ENCODE results near the gene GAL3ST1. TPM values are rescaled to one million over a fixed set of nuclear protein-coding genes. Genes with fewer than 3 reads are reported as not detected.
"Not testable (repeated sequence)": the region's sequence is repeated elsewhere in the genome, so short reads cannot be mapped to it uniquely, and the experiment has no call there.

Gene GAL3ST1
- total RNA-seq, 1 donor from 2014 or later: 102 TPM

DNA sequence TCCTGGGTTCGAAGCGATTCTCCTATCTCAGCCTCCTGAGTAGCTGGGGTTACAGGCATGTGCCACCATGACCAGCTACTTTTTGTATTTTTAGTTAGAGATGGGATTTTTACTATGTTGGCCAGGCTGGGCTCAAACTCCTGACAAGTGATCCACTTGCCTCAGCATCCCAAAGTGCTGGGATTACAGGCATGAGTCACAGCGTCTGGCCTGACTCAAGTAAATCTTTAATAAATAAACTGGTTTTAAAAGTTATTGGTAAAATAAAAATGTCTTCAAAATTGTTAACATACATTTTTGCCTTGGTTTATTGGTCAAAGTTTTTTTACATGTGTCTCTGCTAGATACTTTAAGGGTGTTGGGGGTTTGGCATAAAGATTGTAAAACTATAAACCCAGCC is 24.5 kb upstream of the GAL3ST1 start:
- DNase-seq (ENCODE audit: low spot score): no peak

DNA sequence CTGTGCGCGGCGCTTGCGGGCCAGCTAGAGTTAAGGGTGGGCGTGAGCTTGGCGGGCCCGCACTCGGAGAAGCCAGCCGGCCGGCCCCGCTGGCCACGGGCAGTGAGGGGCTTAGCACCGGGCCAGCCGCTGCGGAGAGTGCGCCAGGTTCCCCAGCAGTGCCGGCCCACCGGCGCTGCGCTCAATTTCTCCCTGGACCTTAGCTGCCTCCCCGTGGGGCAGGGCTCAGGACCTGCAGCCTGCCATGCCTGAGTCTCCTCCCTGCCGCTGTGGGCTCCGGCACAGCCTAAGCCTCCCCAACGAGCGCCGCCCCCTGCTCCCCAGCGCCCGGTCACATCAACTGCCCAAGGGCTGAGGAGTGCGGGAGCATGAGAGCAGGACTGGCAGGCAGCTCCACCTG is 22.4 kb upstream of the GAL3ST1 start:
- no peak for DNase-seq (ENCODE audit: low spot score)

DNA sequence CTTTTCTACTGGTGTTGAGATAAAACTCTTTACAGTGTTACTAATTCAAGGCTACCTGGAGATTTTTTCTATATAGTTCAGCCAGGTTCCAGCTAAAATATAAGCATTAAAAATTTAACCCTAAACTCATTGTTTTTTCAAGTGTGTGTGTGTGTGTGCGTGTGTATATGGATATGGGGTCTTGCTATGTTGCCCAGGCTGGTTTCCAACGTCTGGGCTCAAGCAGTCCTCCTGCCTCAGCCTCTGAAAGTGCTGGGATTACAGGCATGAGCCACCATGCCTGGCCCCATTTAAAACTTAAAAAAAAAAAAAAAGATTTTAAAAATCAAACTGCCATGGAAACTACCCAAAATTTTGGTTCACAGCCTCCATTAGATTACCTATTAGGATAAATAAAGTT is 21.7 kb upstream of the GAL3ST1 start:
- no peak for DNase-seq (ENCODE audit: low spot score)

DNA sequence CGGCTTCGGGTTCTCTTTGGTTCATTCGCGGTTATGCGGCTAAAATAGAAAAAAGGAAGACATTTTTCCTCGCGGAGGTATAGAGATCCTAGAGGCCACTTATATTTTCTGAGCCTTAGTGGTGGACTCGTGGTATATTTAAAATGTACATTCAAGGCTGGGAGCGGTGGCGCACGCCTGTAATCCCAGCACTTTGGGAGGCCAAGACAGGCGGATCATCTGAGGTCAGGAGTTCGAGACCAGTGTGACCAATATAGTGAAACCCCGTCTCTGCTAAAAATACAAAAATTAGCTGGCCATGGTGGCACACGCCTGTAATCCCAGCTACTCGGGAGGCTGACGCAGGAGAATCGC is 17.9 kb upstream of the GAL3ST1 start:
- not testable (repeated sequence) for DNase-seq (ENCODE audit: low spot score)

DNA sequence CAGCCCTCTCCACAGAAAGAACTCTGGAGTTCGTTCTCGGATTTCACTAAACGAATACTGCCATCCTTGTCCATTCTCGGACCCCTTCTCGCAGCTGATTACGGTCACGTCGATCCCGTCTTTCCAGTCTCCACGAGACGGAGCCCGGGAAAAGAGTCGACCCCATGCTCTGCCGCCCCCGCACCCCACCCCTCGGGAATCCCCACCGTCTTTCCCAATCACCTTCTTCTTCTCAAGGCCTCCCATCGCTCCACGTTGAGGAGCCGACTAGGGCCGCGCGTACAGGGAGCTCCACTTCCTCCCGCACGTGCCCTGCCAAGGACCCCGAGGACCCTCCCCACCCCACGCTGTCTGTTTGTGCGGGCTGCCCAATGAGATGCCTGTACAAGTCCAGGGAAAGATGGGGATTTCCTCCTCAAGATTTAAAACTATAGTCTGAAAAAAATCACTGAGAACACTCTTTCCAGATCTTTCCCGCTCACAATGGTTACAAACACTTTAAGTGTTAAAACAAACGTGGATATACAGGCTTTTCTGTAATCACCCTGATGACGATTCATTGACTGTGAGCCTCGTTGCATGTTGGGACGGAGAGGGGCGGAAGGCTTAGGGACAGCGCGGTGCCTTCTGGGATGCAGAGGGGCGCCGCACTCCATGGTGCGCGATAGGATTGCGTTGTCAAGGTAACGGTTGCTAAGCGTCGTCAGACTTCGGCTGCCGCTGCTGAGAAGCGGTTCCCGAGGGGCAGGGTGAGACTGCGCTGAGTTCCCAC is 17.3 kb upstream of the GAL3ST1 start, which contains the start of gene PES1:
PES1 (minus strand) TSS at position 323 of the 772 bp plus-strand sequence; CDS start at position 246, 77 bp downstream.
- DNase-seq (ENCODE audit: low spot score): peak; percentile 97

DNA sequence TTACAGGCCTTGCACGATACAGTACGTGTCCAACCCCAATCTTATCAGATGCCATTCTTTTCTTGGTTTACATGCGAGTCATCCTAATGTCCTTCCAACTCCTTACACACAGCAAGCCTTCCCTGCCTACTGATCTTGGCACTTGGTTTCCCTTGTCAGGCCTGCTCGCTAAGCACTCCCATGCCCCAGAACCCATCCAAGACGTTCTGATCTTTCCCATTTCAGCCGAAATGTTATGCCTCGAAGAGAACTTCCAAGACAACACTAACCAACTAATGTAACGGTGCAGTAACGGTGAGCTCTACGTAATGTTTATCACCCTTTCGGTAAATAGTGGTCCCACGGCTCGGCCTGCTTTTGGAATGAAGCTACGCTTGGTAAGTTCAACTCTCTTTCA is 16.7 kb upstream of the GAL3ST1 start:
- DNase-seq (ENCODE audit: low spot score): no peak

DNA sequence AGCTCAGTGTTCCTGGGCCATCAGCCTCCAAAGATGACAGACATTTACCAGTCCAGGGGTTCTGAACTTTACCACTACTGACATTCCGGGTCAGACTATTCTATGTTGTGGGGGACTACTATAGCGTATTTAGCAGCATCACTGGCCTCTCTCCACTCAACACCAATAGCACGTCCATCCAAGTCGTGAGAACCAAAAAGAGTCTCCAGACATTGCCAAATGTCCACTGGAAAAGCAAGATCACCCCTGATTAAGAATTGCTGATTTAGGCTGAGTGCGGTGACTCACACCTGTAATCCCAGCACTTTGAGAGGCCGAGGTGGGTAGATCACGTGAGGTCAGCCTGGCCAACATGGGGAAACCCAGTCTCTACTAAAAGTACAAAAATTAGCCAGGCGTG is 11.9 kb upstream of the GAL3ST1 start:
- no peak for DNase-seq (ENCODE audit: low spot score)

DNA sequence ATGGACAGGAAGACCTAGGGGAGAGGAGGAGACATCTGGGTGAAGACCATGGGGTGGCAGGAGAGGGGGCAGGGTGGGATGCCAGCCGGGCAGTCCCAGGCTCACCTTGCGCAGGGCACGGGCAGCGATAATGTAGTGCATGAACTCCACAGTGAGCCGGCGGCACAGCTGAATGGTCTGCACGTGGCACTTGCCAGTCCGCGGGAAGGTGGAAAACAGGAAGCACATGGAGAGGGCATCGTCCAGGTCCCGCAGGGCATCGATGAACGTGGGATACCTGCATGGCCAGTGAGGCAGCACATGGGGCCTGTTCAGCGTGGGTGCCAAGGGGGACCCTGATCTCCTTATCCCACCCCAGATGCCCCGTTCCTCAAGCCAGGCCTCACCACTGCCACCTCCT is 10.0 kb upstream of the GAL3ST1 start:
- no peak for DNase-seq (ENCODE audit: low spot score)

DNA sequence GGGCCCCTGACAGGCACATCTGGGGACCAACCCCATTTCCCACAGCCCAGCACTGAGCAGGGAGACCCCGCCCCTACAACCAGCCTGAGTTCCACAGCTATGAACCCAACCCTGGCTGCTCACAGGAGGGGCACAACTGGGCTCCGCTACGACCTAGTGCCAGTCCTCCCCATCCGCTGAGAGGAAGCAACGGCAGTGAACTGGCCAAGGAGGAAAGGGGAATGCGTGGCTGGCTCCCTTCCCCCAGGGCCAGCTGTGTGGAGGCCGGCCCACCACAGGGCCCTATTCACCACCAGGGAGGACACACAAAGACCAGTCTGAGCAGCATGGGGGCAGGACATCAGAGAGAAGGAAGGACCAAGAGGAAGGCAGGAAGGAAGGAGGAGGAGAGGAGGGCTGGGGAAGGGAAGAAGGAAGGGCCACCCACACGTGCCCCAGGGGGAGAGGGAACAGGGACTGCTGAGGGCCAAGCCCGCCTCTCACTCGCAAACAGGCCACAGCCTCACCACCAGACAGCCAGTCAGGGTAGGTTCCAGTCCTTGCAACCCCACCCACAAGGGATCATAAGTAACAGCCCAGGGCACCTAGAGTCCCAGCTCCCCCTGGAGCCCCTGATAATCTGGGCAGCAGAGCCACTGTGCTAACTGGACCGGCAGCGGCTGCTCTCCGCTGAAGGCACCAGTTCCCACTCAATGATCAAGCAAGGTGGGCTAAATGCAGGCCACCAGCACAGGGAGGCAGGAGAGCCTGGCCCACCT is 8.5 kb upstream of the GAL3ST1 start:
- no peak for DNase-seq (ENCODE audit: low spot score)

DNA sequence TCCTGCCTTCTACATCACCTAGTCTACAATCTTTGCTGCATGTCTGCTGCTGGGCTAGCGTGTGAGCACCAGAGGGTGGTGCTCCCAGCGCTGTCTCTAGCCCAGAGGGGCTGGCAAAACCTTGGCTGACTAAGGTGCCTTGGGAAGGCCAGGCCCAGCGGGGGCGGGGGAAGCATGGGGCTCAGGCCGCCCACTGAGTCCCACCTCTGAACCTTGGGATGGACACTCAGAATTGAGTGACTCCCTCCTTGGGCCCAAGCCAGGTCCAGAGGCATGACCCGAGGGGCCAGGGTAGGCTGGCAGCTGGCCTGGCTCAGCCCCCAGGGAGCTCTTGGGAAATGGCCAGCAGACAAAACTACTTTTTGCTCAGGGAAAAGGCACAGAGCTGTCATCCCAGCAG is 7.6 kb upstream of the GAL3ST1 start:
- DNase-seq (ENCODE audit: low spot score): no peak

DNA sequence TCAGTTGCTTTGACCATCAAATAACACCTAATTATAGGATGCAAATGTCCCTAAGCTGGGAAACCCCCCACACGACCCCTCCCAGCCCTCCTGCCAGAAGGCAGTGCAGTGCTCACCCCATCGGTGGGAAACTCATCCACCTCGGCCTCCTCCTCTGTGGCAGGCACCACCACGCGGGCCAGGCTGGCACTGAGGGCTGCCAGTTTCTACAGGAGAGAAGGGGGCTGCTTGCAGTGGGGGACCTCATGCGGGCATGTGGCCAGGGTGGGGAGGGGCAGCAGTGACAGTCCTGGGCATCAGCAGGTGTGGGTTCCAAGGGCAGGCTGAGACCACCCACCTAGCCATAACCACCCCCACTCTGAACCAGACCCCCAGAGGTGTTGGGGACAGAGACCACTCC is 6.4 kb upstream of the GAL3ST1 start:
- no peak for DNase-seq (ENCODE audit: low spot score)

DNA sequence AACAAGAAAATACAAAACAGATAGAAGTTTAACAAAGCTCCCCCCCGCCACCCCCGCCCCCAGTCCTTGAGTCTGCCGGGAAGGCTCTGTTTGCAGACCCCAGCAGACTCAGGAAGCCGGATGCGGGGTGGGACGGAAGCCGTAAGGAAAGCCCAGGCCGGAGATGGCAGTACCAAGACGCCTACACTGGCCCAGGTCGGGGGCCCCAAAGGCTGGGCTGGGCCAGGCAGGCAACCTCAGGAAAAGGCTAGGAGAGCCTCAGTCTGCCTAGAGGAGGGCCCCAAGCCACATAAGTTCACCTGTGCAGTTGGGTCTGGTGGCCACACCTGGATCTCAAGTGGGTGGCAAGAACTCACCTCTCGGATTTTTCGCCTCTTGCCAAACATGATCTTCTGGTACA is 4.0 kb upstream of the GAL3ST1 start:
- no peak for DNase-seq (ENCODE audit: low spot score)

DNA sequence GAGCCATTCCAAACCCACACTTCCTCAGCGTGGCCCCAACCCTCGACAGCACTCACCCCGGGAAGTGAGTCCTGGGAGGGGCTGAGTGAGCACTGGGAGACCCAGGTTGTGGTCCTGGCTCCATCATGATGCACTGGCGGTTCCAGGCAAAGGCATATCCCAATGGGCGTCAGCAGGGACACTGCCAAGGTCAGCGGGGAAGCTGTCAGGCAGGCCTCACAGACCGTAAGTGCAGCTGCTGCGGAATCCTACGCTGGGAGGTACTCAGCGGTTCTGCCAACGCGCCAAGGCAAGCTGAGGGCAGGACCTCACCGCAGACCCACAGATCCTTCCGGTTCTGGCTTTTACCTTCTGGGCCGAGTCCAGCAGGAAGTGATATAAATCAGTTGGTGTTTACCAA is 1.4 kb upstream of the GAL3ST1 start:
- peak; percentile 61 for DNase-seq (ENCODE audit: low spot score)

DNA sequence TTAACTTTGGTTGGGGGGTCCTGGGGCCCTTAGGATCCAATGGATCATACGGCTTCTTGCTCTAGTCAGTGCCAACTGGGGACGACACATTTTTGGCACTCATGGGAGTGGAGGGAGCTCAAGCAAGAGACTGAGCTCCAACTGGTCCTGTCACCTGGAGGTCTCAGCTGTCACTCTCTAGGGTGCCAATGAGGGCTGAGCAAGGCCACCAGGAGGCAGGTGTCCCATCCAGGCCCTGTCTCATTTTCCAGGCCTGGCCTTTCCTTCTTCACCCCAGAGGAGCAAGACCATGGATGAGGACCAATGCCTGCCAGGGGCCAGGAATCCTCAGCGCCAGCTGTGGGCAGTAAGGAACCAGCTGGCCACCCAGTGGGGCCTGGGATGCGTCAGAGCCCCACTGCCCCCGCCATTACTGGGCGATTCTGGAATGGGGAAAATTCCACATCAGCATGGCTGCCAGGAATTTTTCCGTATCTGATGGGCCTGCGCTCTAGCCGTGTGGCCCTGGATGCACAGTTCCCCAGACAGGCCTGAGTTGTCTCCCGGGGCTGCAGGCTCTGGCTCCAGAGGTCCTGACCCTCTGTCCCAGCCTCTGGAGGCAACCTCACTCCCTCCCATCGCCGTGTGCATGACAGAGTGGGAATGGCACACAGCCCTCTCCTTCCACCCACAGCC is 669 bp upstream of the GAL3ST1 start:
- peak; percentile 70 for DNase-seq (ENCODE audit: low spot score)

DNA sequence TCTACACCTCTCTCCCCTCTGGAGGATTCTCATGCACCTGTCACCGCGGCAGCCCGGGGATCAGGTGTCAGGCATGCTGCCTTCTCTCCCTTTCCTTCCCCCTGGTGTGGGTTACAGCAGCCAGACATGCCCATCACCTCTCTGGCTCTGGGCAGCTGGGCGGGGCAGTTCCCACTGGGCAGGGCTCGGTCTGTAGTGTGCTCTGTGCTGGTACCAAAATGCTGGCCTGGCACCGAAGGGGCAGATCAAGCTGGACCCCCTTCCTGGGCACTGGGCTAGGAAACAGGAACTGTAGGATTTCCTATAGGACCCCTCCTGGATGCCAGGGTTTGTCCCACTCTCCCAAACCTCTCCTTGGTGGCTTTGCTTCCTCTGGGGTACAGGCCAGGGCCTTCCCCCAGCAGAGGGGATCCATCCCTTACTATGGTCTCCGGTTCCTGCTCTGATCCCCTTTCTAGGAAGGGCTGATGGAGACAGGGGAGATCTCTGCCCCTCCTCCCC is 821 bp downstream of the GAL3ST1 start:
- DNase-seq (ENCODE audit: low spot score): peak; percentile 39

DNA sequence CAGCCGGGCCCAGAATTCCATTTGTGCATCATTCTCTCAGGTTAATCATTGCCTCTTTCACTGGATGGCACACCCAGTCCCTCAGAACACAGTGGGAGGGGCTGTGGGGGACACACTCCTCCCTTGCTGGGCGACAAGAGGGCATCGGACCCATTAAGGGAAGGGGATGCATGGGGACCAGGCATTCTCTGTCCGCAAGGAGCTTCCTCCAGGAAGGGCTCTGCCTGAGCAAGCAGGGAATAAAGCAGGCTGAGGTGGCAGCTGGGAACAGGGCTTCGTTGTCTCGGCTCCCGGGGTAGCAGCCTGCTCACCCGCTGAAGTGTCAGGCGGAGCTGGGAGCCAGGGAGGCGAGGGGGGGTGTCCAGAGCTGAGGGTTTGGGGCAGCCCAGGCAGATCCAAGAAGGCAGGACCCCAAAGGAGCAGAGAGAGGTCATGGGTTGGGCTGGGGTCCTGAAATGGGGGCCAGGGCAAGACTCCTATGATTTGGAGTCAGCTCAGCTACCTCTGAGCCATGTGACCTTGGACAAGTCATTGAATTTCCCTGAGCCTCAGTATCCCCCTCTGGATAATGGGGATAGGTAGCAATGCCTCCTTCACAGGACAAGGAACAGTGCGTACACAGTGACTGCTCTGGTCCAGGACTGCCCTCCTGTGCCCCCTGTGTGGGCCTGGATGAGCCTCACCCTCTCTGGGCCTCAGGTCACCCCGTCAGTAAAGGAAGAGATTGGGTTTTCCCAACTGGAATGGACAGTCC is 1.4 kb downstream of the GAL3ST1 start:
- peak; percentile 68 for DNase-seq (ENCODE audit: low spot score)

DNA sequence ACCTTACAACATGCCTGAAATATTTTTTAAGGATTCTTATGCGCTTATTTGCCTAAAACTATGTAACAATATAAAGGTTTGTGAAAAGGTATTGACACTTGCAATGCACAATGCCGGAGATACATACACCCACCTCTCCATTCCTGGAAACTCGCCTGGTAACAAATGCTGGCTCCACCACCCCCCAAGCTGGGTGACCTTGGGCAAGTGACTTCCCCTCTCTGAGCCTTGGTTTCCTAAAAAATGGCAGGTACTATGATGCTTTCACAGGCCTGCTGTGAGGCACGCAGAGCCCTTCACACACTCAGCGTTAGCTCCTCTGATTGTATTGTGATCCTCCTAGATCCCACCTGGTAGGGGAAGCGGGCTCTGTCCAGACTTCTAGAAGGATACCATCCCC is 2.3 kb downstream of the GAL3ST1 start:
- DNase-seq (ENCODE audit: low spot score): no peak

DNA sequence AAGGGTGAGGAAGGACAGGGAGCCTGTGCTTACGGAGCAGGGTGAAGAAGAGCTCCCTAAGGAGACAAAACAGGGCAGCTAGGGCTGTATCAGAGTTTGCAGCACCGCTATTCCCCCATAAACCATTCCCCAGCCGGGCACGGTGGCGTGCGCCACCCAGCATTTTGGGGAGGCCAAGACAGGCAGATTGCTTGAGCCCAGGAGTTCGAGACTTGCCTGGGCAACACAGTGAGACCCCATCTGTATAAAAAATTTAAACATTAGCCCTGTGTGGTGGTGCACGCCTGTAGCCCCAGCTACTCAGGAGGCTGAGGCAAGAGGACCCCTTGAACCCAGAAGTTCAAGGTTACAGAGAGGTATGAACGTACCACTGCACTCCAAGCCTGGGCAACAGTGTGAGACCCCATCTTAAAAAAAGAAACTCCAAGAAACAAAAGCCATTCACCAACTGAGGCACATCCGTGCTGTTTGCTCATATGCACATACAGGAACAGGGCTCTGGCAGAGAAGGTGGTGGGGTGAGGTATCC is 4.7 kb downstream of the GAL3ST1 start:
- no peak for DNase-seq (ENCODE audit: low spot score)

DNA sequence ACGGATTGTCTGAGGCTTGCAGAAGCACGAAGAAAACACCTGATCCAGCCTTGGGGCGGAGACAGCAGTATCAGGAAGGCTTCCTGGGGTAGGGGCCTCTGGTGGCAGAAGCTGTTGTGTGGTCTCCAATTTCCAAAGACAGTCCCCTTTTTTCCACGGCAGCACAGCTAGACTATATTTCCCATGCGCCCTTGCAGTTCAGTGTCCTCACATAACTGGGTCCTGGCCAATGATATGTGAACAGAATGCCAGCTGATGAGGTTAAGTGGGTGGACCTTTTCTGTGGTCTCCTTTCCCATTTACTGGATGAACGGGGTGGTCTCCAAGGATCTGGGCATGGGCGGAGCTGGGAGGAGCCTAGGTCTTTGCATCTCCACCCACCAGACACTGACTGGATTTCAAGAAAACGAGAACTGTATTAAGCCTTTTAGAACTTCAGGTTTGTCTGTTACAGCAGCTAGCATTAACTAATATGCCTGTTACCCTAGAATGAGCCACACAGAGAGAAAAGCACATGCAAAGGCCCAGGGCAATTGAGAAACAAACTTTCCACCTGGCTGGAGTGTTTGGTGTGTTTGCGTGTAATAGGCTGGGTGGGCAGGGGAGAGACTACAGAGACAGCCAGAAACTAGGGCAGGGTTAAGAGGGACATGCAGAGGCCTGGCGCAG is 6.2 kb downstream of the GAL3ST1 start:
- no peak for DNase-seq (ENCODE audit: low spot score)

DNA sequence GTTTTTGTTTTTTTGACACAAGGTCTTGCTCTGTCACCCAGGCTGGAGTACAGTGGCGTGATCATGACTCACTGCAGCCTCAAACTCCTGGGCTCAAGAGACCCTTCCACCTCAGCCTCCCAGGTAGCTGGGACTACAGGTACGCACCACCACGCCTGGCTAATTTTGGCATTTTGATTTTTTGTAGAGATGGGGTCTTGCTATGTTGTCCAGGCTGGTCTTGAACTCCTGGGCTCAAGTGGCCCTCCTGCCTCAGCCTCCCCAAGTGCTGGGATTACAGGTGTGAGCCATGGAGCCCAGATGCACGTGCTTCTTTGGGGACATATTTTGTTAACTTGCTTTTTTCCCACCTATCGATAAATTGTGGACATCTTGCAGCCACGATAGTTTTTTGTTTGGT is 7.2 kb downstream of the GAL3ST1 start:
- not testable (repeated sequence) for DNase-seq (ENCODE audit: low spot score)

DNA sequence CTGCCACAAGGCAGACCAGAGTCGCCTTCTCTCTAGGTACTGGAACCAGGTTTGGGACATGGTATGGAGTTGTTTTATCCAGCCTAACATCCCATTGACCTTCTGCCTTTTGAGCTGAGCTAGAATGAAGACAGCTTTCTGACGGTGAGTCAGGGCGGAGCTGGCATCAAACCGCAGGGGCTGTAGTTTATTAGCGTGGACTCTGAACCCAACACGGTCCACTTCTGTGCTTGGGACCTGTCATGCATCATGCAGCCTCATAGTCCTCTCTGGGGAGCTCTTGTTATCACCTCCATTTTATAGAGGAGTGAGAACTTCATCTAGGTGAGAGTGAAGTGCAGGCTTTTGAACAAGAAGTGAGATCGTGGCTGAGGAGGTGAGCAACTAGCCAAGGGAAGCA is 8.3 kb downstream of the GAL3ST1 start:
- DNase-seq (ENCODE audit: low spot score): peak; percentile 81
